Prostate gland (tissue), 2 donors: ENCODE measurements around the gene KCNJ12. TPM values are rescaled to one million over a fixed set of nuclear protein-coding genes. Genes with fewer than 3 reads are reported as not detected.

Experiments used
- DNase-seq: peaks from one replicate; pipeline ENCODE4 v3.0.0-alpha.2; 2019; ENCODE audit warnings: low spot score
- H3K27ac ChIP-seq, 2 donors: fragments of 200-600 bp; sonication (generic); 2 replicates each; pipeline ENCODE4 v1.5.1; 2017 to 2019
- H3K27me3 ChIP-seq: fragments of 200-600 bp; sonication (generic); replicated peaks from 2 replicates; pipeline ENCODE4 v1.5.1; 2019; ENCODE audit not compliant: insufficient read depth
- H3K36me3 ChIP-seq, 2 donors: fragments of 200-600 bp; sonication (generic); 1 replicate in 1 of 2; 2 replicates in 1 of 2; pipeline versions ENCODE4 v1.5.1 to v1.8.1; 2017 to 2019
- H3K4me1 ChIP-seq: fragments of 200-600 bp; sonication (generic); replicated peaks from 2 replicates; pipeline ENCODE4 v1.5.1; 2019
- H3K4me3 ChIP-seq, 2 donors: fragments of 200-600 bp; sonication (generic); 2 replicates each; pipeline ENCODE4 v1.5.1; 2017 to 2019
- H3K9me3 ChIP-seq: fragments of 200-600 bp; sonication (generic); 2 replicates; pipeline ENCODE4 v1.5.1; 2017
- CTCF ChIP-seq, 4 experiments: fragments of 200-600 bp in 2 of 4; fragments of 450-650 bp in 2 of 4; sonication (generic) in 2 of 4; IDR thresholded peaks; 1 replicate in 3 of 4; 2 replicates in 1 of 4; pipeline ENCODE4 v1.5.1; 2016 to 2019; ENCODE audit warnings: antibody characterized with exemption in 4 of 4, mild to moderate bottlenecking in 2 of 4, moderate library complexity in 2 of 4
- POLR2A ChIP-seq: fragments of 450-650 bp; IDR thresholded peaks from one replicate; pipeline ENCODE4 v1.6.1; 2016; ENCODE audit warnings: antibody characterized with exemption, mild to moderate bottlenecking
- POLR2AphosphoS5 ChIP-seq: sonication (generic); formaldehyde crosslinking; IDR thresholded peaks from one replicate; pipeline ENCODE4 v1.6.1; 2017; ENCODE audit warnings: antibody characterized with exemption
- WGBS: methylation state at CpG from one replicate; pipeline ENCODE4 v1.1.5; 2018; 5-methylcytosine and 5-hydroxymethylcytosine counted together
- intact Hi-C: fragments of 100-400 bp; cut with DNase I; formaldehyde crosslinking; loops from one replicate; pipeline ENCODE4 v1.14.2; 2022
- total RNA-seq, 2 donors: library from RNA; depleted of rRNA; stranded (reverse); fragments of >200 nt; gene quantifications; one replicate each; pipeline ENCODE4 v1.1.0, GENCODE V29; 2016

The KCNJ12 gene
- total RNA-seq, 2 donors from 2014 or later, result 0.32 to 3.8 TPM

DNA sequence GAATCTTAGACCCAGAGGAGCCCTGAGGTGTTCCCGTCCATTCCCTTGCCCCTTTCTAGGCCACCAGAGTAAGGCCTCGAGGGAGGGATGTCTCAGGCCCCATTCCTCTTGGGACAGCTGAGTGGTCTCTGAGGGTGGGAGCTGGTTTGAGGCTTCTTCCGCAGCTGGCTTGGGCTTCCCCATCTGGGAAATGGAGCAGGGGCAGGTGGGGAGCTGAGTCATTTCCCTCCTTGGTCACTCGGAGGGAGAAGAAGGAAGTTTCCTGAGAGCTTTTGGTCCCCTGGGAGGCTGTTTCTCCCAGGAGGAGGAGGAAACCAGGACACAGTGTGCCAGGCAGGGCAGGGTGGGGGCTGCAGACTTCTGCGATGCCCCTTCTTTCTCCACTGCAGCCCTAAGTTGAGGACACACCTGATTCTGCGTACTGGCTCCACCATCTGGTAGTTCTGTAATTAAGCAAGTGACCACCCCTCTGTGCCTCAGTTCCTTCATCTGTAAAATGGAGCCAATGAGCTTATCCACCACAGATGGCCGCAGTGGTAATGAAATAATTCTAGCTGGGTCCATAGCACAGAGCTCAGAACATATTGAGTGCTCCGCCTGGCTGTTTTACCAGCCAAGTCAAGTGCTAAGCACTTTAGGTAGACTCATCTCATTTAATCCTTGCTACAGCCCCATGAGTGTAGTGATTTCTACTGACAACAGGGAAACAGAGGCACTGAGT lies 1.6 kb upstream of the KCNJ12 start:
- Histone ChIP-seq H3K9me3 (no peaks in the 10 kb centered on the region), H3K4me1 (no peaks in the 10 kb centered on the region), H3K36me3 (no peaks in the 10 kb centered on the region), H3K27me3 (no peaks in the 10 kb centered on the region), H3K4me3 (no peak overlapping the region), H3K27ac (no peak overlapping the region)
- no peak for TF ChIP-seq CTCF (IDR thresholded peaks at IDR 0.05)
- no peak for TF ChIP-seq POLR2AphosphoS5
- 86% methylated on average over 8 of the region's 8 CpGs for WGBS
- intact Hi-C loops, result no loop called here
- no peak for DNase-seq

GRCh38 chr17:21375162-21375560 lies 996 bp upstream of the KCNJ12 start:
- Histone ChIP-seq H3K27me3 (no peaks in the 10 kb centered on the region), H3K4me1 (no peaks in the 10 kb centered on the region), H3K27ac (no peak overlapping the region), H3K4me3 (no peak overlapping the region), H3K9me3 (no peaks in the 10 kb centered on the region), H3K36me3 (no peaks in the 10 kb centered on the region)
- 68% methylated on average over 7 of the region's 7 CpGs for WGBS
- no peak for TF ChIP-seq POLR2AphosphoS5
- no peak for TF ChIP-seq POLR2A
- no peak for TF ChIP-seq CTCF (IDR thresholded peaks at IDR 0.05)
- no peak for DNase-seq
- intact Hi-C loops, result no loop called here

GRCh38 chr17:21375757-21376080 lies 438 bp upstream of the KCNJ12 start:
- no peaks in the 10 kb centered on the region for H3K4me1 ChIP-seq
- DNase-seq, result no peak
- TF ChIP-seq POLR2AphosphoS5, result no peak
- no peak for TF ChIP-seq POLR2A
- no peak for TF ChIP-seq CTCF (IDR thresholded peaks at IDR 0.05)
- no peaks in the 10 kb centered on the region for H3K27me3 ChIP-seq
- H3K9me3 ChIP-seq, result no peaks in the 10 kb centered on the region
- H3K27ac ChIP-seq, result no peak overlapping the region
- no peaks in the 10 kb centered on the region for H3K36me3 ChIP-seq
- intact Hi-C loops, result no loop called here
- 13% methylated on average over 11 of the region's 11 CpGs for WGBS
- H3K4me3 ChIP-seq, result peak overlapping the region in 1 of 2 donors; percentile 37

DNA sequence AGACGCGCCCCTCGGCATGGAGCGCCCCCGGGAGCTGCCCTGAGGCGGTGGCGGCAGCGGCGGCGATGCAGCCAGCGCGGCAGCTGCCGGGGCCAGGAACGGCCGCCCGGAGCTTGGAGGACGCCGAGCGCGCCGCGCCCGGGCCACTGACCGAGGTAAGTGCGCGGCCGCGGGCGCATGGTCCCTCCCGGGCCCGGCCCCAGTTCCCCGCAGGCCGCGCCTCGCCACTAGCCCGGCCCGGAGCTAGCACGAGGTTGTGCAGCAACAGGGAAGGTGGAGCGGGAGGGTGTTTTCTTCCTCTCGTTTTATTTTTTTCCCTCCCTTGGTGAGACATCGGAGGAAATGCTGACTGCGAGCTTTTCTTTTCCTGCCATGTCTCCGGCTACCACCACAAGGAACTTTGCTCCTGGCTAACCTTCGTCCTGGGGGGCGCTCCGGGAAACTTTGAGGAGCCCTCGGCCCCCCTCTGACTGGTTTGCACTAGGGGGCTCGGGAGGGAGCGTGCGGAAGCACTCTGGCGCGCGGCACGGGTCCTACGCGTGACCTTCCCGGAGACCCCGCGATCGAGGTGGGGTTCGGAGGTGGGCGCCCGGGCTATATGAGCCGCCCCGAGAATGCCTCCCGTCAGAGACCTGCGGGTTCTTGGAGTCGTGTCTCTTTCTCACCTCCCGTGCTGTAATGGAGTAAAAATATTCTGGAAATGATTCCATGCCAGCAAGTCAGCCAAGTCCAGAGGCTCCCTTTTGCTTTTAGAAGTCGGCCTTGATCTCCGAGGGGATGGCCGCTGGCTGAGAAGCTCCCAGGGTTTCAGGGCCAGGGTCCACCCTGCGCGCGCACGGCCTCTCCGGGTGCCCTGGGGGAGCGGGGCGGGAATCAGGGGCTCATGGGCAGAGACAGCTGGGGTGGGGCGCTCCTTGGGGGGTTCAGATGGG lies 868 bp downstream of the KCNJ12 start:
- Histone ChIP-seq H3K27me3 (no peaks in the 10 kb centered on the region), H3K4me3 (peak overlapping the region; percentile 27 to 37), H3K9me3 (no peaks in the 10 kb centered on the region), H3K36me3 (no peaks in the 10 kb centered on the region), H3K27ac (peak overlapping the region in 1 of 2 donors; percentile 11), H3K4me1 (no peaks in the 10 kb centered on the region)
- no peak for DNase-seq
- TF ChIP-seq CTCF (IDR thresholded peaks at IDR 0.05) (no peak), POLR2AphosphoS5 (no peak), POLR2A (no peak)
- 5% methylated on average over 64 of the region's 80 CpGs for WGBS
- intact Hi-C loops, result no loop called here
